Stimulated activated CD8-positive, alpha-beta memory T cell treated with anti-CD3 and anti-CD28 coated beads, Interleukin-7, amount 100 ng/mL, for 48 hours (primary cell): ENCODE results near the gene FIBIN.
"Not testable (repeated sequence)": the region's sequence is repeated elsewhere in the genome, so short reads cannot be mapped to it uniquely, and the experiment has no call there.

Experiments
- DNase-seq, 2 donors: peaks; one replicate each; pipeline ENCODE4 v3.0.0-alpha.2; 2020; ENCODE audit warnings: low read depth in 1 of 2; ENCODE audit errors: extremely low read depth in 1 of 2

The FIBIN gene

GRCh38 chr11:26976389-26976788, 17.5 kb upstream of the FIBIN start:
- DNase-seq = no peak

GRCh38 chr11:26977209-26977608, 16.7 kb upstream of the FIBIN start:
- DNase-seq = not testable (repeated sequence)

- no peak for DNase-seq
Observed at GRCh38 chr11:26983645-26984044, 10.3 kb upstream of the FIBIN start.

GRCh38 chr11:26985470-26985869, 8.4 kb upstream of the FIBIN start:
- DNase-seq = no peak

GRCh38 chr11:26985943-26986342, 8.0 kb upstream of the FIBIN start:
- DNase-seq = no peak

GRCh38 chr11:26987272-26987671, 6.6 kb upstream of the FIBIN start:
- DNase-seq = no peak

- DNase-seq = no peak
Observed at GRCh38 chr11:26987731-26988130, 6.2 kb upstream of the FIBIN start.

- no peak for DNase-seq
Observed at GRCh38 chr11:26992031-26992541, 1.8 kb upstream of the FIBIN start.

- DNase-seq = no peak
Observed at GRCh38 chr11:26994631-26995095, 751 bp downstream of the FIBIN start.

GRCh38 chr11:26995701-26996460, 2.0 kb downstream of the FIBIN start:
- no peak for DNase-seq

GRCh38 chr11:26997378-26997777, 3.5 kb downstream of the FIBIN start:
- no peak for DNase-seq

- DNase-seq = not testable (repeated sequence)
Observed at GRCh38 chr11:27001136-27001730, 7.3 kb downstream of the FIBIN start.

GRCh38 chr11:27002431-27002830, 8.5 kb downstream of the FIBIN start:
- DNase-seq = no peak

GRCh38 chr11:27002838-27003237, 8.9 kb downstream of the FIBIN start:
- no peak for DNase-seq

GRCh38 chr11:27004103-27004502, 10.2 kb downstream of the FIBIN start:
- DNase-seq = no peak

- no peak for DNase-seq
Observed at GRCh38 chr11:27008811-27009535, 15.1 kb downstream of the FIBIN start.

GRCh38 chr11:27011560-27012233, 17.8 kb downstream of the FIBIN start:
- DNase-seq = no peak

GRCh38 chr11:27012234-27012921, 18.5 kb downstream of the FIBIN start:
- DNase-seq = no peak

- no peak for DNase-seq
Observed at GRCh38 chr11:27013781-27014361, 20.0 kb downstream of the FIBIN start.

- no peak for DNase-seq
Observed at GRCh38 chr11:27018902-27019529, 25.1 kb downstream of the FIBIN start.
